ENCODE results near the gene HAGHL. TPM values are rescaled to one million over a fixed set of nuclear protein-coding genes. Genes with fewer than 3 reads are reported as not detected.
A peak's percentile ranks its signal among the peaks of the same experiment; 100 is the strongest.

HAGHL gene
- total RNA-seq, 2 donors from 2014 or later: 6.4 to 8.1 TPM

GRCh38 chr16:679814-680624, 46.9 kb upstream of the HAGHL start, which contains the start of gene STUB1:
TSS of gene STUB1 (plus strand) at chr16:680410. CDS start at chr16:680526, 116 bp downstream.
- Histone ChIP-seq H3K4me1 (ENCODE audit: control insufficient read depth in 1 of 2, low read depth in 2 of 2) (peaks cover 33 to 60% of the 10 kb centered on the region in 2 donors), H3K36me3 (peaks cover 19% of the 10 kb centered on the region), H3K27ac (peak within 1 kb of the TSS; percentile 82 to 95), H3K9me3 (no peaks in the 10 kb centered on the region), H3K4me3 (peak within 1 kb of the TSS; percentile 83), H3K27me3 (replicated peaks; ENCODE audit: insufficient read depth) (no peaks in the 10 kb centered on the region)
- ATAC-seq (ENCODE audit: insufficient number of reproducible peaks, low FRiP score, low read depth) (peak; percentile 41), DNase-seq (ENCODE audit: low spot score) (peak; percentile 66)
- no peak for TF ChIP-seq CTCF (IDR thresholded peaks at IDR 0.05)

- TF ChIP-seq CTCF (IDR thresholded peaks at IDR 0.05): no peak
- Histone ChIP-seq H3K4me1 (ENCODE audit: control insufficient read depth in 1 of 2, low read depth in 2 of 2) (peaks cover 33 to 56% of the 10 kb centered on the region in 2 donors), H3K4me3 (peak overlapping the region; percentile 83)
Measured at GRCh38 chr16:680625-680945, 46.3 kb upstream of the HAGHL start.

GRCh38 chr16:680967-681745, 45.8 kb upstream of the HAGHL start:
- no peak for TF ChIP-seq CTCF (IDR thresholded peaks at IDR 0.05)
- ATAC-seq (ENCODE audit: insufficient number of reproducible peaks, low FRiP score, low read depth) (no peak), DNase-seq (ENCODE audit: low spot score) (no peak)
- Histone ChIP-seq H3K36me3 (peaks cover 19% of the 10 kb centered on the region), H3K4me1 (ENCODE audit: control insufficient read depth in 1 of 2, low read depth in 2 of 2) (peaks cover 33 to 52% of the 10 kb centered on the region in 2 donors), H3K9me3 (no peaks in the 10 kb centered on the region), H3K4me3 (peak overlapping the region; percentile 83), H3K27me3 (replicated peaks; ENCODE audit: insufficient read depth) (no peaks in the 10 kb centered on the region), H3K27ac (peak overlapping the region; percentile 82 to 95)

More at GRCh38 chr16:680625-680945, 46.3 kb upstream of the HAGHL start:
- no peaks in the 10 kb centered on the region for H3K27me3 ChIP-seq (replicated peaks; ENCODE audit: insufficient read depth)
- H3K36me3 ChIP-seq: peaks cover 19% of the 10 kb centered on the region
- ATAC-seq (ENCODE audit: insufficient number of reproducible peaks, low FRiP score, low read depth) (no peak), DNase-seq (ENCODE audit: low spot score) (no peak)
- H3K9me3 ChIP-seq: no peaks in the 10 kb centered on the region
- peak overlapping the region; percentile 82 to 95 for H3K27ac ChIP-seq

DNA sequence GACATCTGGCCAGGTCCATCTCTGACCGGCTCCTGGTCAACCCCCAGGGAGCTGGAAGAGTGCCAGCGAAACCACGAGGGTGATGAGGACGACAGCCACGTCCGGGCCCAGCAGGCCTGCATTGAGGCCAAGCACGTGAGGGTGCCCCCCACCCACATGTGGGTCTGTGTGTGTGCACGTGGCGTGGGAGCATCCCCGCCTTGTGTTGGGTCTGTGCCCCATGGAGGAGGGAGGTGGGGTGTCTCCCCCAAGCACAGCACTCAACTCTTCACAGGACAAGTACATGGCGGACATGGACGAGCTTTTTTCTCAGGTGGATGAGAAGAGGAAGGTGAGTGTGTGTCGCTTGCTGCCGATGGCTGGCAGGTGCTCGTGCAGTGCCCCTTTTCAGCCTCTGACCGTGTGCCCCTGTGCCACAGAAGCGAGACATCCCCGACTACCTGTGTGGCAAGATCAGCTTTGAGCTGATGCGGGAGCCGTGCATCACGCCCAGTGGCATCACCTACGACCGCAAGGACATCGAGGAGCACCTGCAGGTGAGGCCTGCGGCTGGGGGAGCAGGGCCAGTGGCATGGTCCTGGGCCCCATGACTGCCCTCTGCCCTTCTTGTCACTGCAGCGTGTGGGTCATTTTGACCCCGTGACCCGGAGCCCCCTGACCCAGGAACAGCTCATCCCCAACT, 45.0 kb upstream of the HAGHL start:
- TF ChIP-seq CTCF (IDR thresholded peaks at IDR 0.05): no peak
- no peaks in the 10 kb centered on the region for H3K27me3 ChIP-seq (replicated peaks; ENCODE audit: insufficient read depth)
- DNase-seq (ENCODE audit: low spot score) (no peak), ATAC-seq (ENCODE audit: insufficient number of reproducible peaks, low FRiP score, low read depth) (no peak)
- no peaks in the 10 kb centered on the region for H3K9me3 ChIP-seq
- H3K36me3 ChIP-seq: peaks cover 24% of the 10 kb centered on the region
- H3K4me1 ChIP-seq (ENCODE audit: control insufficient read depth in 1 of 2, low read depth in 2 of 2): peaks cover 33 to 50% of the 10 kb centered on the region in 2 donors
- H3K27ac ChIP-seq: no peak overlapping the region
- H3K4me3 ChIP-seq: peak overlapping the region; percentile 83

All from thoracic aorta (tissue), 2 donors.